Fibroblast of peridontal ligament (primary cell): ENCODE results near the gene SEPTIN3.

Experiments
- DNase-seq: peaks from one replicate; pipeline ENCODE4 v3.0.0-alpha.2; 2010; ENCODE audit errors: extremely low read depth

The SEPTIN3 gene, protein sequence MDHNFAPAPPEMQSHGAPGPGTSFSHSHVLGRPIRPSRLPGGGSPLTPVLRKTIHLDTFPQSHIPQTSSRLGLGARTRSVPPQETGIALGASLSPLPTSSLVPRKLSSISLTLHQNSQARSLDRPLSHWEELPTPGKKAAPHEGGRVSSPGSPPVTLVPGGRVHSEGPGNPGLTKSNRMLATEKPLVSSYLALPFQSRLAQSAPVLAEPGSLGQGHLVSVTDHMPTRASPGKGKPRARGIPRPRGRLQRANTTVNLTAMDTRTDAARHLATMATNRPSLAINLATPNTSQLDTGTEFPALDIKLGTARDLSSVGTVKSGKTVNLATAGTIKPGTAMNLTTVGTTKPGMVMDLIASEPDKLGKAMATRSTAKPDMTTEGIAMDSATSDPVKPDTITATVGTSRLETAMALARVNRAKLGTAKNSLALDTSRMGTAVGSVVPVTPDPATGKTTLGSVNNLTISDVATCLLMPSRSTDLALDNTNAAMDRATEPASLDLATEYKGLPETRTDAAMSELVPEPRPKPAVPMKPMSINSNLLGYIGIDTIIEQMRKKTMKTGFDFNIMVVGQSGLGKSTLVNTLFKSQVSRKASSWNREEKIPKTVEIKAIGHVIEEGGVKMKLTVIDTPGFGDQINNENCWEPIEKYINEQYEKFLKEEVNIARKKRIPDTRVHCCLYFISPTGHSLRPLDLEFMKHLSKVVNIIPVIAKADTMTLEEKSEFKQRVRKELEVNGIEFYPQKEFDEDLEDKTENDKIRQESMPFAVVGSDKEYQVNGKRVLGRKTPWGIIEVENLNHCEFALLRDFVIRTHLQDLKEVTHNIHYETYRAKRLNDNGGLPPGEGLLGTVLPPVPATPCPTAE

DNA sequence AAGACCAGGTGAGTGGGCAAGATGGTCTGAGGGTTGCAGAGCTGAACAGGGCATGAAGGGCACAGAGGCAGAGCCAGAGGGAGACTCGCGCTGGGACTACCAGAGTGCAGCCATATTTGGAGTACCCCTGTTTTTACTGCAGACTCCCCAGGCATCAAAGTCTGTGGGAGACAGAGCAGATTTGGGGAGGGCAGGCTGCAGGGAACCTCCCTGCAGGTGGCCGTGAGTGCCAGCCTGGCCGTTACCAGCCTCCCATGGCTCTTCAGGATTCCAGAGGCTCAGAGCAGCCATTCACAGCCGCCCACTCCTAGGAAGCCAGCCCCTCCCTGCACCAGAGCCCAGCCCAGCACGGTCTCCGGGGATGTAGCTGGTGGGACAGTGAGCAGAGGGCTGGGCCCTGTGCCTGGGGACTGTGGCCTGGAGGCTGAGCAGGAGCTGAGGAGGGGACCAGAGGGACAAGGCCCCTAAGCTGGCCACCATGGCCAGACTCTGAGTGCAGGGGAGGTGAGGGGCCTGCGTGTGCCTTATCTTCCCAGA lies at the start of gene SEPTIN3:
Gene SEPTIN3, plus strand, starts transcription at position 334 of the 537 bp plus-strand sequence. CDS start 2,050 bp downstream, outside the sequence.
- no peak for DNase-seq

DNA sequence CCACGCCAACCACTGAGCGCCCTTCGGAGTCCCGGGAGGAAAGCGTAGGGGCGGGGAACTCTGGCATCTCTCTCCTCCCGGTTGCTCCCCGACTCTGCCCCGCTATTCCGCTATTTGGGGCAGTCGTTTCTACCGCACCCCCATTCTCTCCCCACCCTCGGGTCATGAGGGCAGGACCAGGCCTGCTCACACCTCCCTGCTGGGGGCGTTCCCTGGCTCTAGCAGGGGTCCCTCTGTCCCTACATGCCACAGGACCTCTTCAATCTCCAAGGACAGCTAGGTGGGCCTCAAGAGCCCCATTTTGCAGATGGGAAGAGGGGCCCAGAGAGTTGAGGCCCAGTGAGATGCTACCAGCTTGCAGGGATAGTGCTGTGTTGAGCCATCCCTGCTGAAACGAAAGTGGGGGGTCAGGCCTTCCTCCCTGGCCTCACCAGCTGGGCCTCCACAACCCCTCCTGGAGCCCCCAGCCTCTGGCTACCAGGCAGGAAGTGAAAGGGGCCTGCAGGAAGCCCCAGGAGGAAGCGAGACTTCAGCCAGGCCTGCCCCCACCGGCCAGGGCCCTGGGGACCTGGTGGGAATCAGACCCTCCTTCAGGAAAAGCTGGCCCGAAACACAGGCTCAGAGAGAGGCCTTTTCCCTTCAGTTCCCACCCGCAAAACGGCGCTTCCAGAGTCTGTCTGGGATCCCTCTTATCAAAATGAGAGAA lies 48.8 kb upstream of the SEPTIN3 start:
- no peak for DNase-seq

DNA sequence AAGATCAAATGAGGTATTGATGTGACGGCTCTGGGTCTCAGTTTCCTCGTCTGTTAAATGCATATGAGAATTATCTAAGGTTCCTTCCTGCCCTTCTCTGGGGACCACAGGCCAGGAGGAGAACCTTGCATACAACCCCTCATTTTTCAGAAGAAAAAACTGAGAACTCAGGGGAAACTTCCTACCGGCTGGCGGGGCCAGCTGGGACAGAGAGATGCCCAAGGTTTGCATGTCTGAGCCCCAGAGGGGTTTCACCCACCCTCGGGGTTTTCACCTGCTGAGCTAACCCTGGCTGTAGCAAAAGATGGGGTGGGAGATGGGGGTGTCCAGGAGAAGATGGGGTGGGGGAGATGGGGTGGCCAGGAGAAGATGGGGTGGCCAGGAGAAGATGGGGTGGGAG lies 46.9 kb upstream of the SEPTIN3 start:
- no peak for DNase-seq

DNA sequence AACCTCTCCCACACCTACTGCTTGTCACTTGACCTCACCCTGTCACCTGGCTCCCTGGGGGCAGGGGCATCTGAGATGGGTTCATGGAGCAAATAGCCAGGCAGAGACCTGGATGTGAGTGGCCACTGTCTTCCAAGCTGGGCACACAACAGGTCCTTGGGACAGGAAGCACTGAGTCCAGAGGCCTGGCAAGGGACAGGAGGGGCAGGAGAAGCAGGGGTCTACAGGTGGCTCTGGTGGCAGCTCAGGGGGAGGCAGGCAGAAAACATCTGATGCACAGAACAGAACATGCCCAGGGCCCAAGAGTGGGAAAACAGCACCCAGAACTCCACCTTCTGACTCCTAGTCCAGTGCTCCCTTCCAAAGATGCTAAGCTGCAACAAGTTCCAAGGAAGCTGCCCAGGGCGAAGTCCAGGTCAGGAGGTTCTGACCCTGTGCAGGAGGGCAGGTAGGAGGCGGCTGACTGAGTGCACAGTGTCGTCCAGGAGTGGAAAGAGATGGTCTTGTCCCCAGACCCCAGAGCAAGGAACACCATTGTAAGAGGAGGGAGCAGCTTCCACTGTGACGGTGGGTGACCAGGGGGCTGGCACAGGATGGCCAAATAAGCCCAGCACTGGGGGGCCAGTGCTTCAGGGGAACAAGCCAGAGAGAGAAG lies 46.2 kb upstream of the SEPTIN3 start:
- DNase-seq, result no peak

DNA sequence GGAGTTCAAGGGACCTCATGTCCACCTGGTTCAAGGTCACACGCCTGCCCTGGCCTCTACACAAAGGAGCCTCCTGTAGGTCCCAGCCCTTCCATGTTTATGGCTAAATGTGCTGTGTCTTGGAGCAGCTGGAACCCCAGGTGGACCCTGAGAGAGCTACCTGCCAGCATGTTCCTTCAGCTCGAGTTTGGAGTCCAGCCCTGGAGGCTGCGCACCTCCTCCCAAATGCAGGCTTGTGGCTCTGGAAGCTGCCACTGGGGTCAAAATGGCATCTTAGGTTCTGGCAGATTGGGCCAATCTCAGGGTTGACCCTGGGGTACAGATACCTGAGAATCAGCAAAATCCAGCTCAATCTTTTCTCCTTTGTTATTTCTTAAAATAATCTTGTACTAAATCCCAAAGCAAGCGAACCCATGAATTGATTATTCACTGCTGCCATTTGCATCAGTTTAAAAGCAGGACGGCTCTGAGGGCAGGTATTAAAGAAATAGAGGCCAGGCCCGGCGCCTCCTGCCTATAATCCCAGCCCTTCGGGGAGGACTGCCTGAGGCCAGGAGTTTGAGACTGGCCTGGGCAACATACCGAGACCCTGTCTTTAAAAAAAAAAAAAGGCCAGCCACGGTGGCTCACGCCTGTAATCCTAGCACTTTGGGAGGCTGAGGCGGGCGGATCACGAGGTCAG lies 45.5 kb upstream of the SEPTIN3 start:
- DNase-seq, result no peak

DNA sequence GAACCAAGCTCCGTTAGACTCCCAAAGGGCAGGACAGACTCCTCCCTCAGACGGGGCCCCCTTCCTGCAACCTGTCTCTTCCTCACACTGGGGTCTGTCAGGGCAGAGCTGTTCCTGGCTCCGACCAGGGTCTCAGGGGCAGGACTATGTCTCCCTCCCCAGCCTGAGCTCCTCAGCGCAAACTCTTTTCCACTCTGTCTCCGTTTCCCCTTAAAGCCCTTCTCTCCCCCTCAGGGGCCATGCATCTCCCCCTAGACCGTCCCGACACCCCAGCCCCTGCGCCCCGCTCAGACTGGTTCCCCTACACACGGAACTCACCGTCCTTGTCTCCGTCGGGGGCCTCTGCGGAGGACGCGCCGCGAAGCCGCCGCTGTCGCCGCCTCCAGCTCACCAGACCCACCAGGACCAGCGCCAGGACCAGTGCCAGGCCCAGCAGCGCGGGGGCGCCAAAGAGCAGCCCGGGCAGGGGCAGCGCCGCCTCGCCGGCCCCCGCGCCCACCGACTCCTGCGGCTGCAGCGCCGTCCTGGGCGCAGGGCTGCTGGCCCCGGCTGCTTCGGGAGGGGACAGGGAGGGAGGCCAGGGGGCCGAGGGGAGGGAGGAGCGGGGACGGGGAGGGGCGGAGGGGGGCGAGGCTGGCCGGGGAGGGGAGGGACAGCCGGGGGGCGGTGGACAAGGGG lies 43.3 kb upstream of the SEPTIN3 start:
- DNase-seq, result peak; percentile 8

DNA sequence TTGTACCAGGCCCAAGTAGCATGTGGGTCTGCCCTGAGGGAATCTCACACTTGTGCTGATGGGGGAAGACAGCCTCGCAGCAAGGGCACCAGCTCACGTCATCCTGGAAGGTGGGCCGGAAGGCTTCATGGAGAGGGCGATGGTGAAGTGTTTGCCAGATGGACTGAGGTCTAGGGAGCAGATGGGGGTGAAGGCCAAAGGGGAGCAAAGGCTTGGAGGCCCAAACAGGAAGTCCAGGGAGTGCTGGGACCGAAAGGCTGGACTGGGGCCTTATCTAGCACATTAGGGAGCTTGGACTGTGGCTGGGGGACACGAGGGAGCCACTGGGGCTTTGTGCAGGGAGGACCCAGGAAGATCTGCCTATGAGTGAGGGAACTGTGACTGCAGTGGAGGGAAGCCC lies 41.4 kb upstream of the SEPTIN3 start:
- DNase-seq, result no peak

DNA sequence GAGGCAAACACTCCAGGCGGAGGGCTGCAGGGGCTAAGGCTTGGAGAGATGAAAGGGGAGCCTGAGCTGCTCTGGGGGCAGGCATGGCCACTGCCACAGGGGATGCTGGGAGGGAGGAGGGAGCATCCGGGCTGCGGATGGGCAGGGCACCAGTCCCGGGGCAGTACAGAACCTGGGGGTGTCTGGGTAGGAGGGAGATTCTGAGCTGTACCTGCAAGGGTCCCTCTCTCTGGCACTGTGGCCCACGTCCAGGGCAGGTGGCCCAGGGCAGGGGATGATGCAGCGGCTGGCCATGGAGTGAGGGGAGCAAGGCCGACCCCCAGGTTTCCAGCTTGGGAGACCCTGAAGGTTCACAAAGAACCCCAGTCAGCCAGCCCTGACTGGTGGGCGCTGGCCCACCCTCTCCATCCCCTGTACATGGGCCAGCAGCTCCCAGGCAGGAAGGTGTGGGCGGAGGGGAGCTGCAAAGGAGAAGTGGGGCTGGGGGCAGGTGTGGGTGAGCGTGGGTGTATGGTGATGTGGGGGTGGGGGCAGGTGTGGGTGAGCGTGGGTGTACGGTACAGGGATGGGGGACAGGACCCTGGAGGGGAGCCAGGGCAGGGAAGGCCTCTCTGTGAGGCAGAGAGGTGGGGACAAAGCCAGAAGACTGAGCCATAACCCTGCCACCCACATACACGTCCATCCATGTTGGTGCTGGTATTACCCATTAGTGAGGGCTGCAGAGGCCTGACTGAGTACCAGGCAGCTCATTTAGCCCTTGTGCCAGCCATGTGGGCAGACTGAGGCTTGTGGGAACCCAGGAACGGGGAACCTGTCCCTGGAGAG lies 40.4 kb upstream of the SEPTIN3 start:
- no peak for DNase-seq

DNA sequence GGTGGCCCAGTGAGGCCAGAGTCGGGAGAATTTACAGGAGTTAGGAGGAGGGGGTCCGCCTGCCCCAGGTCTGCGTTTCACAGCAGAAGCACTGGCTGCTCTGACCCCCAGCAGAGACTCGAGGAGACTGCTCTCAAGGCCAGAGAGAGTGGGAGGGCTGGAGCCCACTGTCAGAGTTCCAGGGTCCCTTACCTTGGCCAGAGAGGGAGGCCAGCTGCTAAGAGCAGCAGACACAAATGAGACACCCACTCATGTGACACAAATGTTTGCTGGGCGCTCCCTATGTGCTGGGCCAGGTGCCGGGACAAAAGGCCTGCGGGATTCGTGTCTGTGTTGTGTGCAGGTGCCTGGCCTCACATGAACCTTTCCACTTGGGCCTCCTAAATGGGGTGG lies 39.8 kb upstream of the SEPTIN3 start:
- no peak for DNase-seq

DNA sequence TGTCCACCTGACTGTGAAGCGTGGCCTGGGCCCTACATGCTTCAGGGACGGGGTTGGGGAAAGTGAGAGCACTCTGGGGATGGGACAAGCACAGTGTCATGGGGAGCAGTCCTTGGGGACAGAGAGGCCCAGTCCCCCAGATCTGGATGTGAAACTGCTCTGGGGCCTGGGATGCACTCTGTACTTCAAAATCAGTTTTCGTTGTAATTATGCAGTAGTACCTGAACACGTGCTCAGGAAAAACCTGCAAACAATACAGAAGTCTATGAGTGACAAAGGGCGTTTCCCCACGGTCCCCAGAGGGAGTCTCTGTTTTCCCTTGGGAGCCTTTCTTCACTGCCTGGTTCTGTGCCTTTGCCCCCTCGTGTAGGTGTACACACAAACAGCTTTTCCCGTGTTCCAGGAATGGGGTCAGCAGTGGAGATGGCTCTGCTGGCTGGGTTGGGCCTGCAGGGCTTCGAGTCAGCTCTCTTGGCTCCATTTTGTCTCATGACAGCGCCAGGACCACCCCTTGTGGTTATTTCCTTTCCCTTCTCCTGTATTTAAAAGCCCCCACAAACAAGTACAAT lies 37.5 kb upstream of the SEPTIN3 start:
- no peak for DNase-seq

DNA sequence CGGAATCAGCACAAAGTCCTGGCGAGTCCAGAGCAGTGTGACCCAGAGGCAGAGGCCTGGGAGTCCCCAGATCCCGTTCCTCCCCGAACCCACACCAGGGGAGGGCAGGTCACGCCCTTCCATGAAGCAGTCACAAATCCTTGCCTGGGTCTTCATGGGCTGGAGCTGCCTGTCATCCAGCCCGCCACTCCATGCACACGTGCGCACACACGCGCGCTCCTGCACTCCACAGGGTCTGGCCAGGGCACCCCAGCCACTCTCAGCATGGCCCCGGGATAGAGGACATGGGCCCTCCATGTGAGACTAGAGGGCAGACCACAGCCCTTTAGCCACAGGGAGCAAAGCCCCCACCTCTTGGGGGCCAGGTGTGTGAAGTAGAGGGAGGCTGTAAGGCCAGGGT lies 36.9 kb upstream of the SEPTIN3 start:
- DNase-seq, result no peak

DNA sequence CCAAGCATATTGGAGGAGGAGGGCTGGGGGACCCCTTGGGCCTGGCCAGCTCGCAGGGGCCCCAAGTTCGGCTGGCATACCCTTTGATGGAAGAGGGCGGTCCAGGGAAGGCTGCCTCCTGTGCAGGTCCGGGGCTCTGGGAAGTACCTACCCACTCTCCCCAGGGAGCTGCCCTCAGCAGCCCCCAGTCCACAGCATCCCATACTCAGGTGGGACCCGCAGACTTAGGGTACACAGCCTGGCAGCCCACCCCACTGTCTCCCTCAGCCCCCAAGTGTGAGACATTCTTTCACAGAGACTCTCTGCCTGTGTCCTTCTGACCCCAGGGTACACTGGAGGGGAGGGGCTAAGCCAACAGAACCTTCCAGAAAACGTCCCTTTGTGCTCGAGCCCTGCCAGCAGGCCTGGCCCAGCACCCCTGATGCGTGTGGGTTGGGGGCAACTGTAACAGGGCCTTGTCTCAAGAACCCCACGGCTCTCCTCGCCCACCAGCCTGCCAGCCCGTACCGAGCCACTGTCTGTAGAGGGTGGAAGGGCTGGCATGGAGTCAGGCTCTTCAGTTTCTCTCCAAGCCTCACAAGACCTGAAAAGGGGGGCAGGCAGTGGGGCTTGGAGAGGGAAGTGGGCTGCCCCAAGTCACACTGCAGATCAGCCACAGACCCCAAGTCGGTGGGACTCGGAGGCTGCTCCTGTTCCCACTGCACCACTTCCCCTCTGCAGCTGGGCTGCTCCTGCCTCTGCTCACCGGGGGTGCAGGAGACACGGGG lies 35.6 kb upstream of the SEPTIN3 start:
- no peak for DNase-seq

DNA sequence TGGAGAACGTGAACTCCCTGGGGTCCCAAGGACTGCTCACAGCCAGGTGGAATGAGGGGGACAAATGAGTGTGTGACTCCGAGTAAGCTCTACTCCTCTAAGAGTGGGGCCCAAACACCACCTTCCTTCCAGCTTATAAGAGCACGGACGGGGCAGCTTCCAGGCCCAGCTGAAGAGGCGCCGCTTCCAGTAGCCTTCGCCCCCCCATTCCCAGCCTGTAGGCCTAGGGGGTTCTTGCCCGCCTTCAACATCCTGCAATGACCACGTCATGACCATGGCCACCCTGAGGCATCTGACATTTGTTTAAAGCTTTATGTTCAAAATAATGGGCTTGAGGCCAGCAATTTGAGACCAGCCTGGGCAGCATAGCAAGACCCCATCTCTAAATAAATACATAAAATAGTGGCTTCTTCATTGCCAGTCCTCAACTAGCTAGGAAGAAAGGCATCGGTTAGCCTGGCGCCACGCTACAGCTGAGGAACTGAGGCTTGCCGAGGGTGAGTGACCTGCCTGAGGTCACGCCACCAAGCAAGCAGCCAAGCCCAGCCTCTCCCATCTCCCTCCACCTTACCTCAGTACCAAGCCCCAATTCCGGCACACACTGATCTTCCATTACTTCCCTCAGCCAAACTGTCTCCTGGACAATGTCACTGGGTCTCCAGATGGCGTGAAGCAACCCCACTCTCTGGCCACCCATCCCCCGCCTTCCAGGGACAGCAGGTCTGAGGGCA lies 34.8 kb upstream of the SEPTIN3 start:
- DNase-seq, result no peak

DNA sequence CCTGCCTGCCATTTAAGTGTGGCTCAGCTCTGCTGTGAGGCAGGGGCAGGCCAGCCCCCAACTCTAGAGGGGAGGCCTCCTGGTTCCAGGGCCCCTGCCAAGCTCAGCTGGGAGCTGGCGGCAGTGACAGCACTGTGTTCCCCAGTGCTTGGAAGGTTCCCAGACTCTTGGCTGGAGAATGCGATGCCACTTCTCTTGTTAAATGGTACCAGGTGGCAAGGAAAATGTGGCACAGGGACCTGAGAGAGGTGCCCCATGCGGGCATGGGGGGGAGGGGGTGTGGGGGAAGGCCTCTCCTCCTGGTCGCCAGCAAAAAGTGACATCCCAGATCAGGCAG lies 34.3 kb upstream of the SEPTIN3 start:
- no peak for DNase-seq

DNA sequence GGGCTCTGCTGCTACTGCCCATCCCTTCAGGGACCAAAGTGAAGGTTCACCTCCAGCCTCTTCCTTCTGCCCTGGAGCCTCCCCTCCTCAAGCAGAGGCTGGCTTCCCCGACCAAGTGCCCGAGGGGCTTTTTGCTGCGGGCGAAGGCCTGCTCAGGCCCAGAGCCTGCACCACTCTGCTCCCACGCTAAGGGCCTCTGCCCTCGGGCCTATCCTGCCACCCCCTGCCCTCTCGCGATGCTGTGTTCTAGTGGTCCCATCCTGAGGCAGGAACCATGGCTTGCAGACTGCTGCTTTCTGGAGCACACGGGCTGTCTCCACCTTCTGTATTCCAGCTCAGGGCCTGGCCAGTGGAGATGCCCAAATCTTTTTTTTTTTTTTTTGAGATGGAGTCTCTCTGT lies 33.7 kb upstream of the SEPTIN3 start:
- DNase-seq, result no peak

DNA sequence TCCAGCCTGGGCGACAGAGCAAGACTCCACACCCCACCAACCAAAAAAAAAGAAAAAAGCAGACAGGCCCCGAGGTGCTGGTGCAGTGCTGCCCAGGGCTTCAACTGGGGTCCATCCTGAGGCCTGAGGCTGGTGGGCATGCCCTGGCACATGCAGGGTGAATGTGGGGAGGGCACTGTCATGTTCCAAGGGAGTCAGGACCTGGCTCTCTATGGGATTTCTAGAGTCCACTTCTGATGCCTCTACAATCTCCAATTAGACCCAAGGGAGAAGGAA lies 32.4 kb upstream of the SEPTIN3 start:
- DNase-seq, result no peak

DNA sequence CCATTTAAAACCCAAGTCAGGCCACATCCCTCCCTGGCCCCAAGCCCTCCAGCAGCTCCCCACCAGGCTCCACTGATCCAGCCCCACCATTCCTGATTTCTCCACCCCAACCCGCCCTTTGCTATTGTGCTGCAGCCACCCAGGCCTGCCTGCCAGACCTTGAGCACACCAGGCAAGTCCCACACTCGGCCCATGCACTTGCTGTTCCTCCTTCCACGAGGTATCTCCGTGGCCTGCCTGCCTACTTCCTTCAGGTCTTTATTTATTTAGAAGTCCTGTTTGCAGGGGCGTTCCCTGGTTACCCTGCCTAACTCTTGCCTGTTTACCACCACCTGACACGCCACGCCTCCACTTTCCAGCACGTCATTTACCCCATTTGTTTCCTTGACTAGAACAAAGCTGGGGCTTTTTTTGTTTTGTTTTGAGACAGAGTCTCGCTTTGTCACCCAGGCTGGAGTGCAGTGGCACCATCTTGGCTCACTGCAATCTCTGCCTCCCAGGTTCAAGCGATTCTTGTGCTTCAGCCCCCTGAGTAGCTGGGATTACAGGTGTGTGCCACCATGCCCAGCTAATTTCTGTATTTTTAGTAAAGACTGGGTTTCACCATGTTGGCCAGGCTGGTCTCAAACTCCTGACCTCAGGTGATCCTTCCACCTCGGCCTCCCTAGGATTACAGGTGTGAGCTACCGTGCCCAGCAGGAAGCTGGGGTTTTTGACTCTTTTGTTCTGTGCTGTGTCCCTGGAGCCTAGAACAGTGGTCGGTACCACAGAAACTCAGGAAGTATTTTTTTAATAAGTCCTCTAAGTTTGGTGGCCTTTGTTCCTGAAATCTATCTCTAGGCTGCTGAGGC lies 29.0 kb upstream of the SEPTIN3 start:
- DNase-seq, result no peak
